ENCODE data around the gene HRH2.

HRH2 gene

DNA sequence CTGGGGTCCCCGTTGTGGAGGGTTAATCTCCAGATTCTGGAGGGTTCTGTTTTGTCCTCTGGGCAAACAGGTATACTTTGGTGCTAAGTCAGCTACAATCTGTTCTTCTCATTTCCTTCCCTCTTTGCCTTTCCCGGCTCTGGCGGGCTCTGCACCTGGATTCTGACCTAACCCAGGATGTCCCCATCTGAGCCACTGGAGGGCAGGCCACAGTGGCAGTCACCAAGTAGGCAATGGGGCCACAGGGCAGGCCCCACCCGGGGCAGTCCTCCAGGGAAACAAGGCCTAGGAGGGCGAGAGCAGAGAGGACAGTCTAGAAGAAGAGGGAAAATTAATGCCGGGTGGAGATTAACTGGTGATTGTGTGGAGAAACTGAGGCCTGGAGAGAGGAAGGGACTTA is 40.4 kb upstream of the HRH2 start:
- TF ChIP-seq CTCF (IDR thresholded peaks at IDR 0.05; ENCODE audit: low read depth, low read length) = no peak
- H3K4me3 ChIP-seq (ENCODE audit: low read depth, low read length) = no peak overlapping the region

GRCh38 chr5:175620527-175620926 is 37.3 kb upstream of the HRH2 start:
- no peak overlapping the region for H3K4me3 ChIP-seq (ENCODE audit: low read depth, low read length)
- TF ChIP-seq CTCF (IDR thresholded peaks at IDR 0.05; ENCODE audit: low read depth, low read length) = no peak

DNA sequence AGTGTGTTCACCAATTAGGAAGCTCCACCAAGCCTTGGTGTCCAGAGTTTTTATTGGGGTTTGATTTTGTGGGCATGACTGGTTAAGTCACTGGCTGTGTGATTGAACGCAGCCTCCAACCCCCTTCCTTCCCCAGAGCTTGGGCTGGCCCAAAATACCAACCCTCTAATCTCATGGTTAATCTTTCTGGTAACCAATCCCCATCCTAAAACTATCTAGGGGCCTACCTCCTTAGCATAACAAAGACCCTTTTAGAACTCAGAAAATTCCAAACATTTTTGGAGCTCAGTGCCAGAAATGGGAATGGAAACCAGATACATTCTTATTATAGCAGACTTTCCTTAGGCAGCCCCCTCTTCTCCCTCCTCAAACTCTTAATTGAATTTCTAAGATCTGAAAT is 35.9 kb upstream of the HRH2 start:
- no peak overlapping the region for H3K4me3 ChIP-seq (ENCODE audit: low read depth, low read length)
- TF ChIP-seq CTCF (IDR thresholded peaks at IDR 0.05; ENCODE audit: low read depth, low read length) = no peak

DNA sequence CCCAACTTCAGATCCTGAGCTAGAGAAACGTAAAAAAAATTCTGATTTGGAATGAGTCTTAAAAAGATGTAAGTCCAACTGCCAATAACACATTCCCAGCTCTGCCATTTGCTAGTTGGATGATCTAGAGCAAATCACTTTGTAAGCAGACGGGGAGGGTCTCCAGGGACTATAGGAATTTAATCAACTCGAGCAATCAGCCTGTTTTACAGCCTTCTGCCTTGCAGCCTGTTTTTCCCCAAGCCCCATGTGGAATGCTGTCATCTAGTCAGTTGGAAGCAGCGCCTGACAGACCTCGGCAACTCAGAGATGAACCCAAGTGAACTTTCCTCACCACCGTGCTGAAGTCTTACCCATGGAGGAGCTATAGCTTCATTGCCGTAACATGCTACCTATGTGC is 34.8 kb upstream of the HRH2 start:
- no peak overlapping the region for H3K4me3 ChIP-seq (ENCODE audit: low read depth, low read length)
- TF ChIP-seq CTCF (IDR thresholded peaks at IDR 0.05; ENCODE audit: low read depth, low read length) = no peak

DNA sequence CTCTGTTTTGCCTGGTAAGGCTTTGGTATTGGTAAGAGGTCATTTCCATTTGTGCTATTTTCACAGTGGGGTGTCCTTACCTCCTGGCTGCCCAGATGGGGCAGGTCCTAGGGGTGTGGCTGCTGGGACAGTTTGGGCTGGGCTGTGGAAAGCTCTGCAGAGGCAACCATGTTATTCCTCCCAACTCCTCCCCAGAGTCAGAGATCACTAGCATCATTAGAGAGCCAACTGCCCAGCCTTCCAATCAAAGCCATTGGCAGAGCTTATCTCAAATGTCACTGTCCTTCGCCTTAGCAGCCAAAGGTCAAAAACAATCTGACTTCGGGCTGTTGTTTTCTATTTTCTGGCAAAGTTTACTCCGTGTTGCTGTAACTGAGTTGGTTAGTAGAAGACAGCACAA is 33.6 kb upstream of the HRH2 start:
- H3K4me3 ChIP-seq (ENCODE audit: low read depth, low read length) = no peak overlapping the region
- TF ChIP-seq CTCF (IDR thresholded peaks at IDR 0.05; ENCODE audit: low read depth, low read length) = no peak

- TF ChIP-seq CTCF (IDR thresholded peaks at IDR 0.05; ENCODE audit: low read depth, low read length) = no peak
Observed at GRCh38 chr5:175627005-175627404, 30.9 kb upstream of the HRH2 start.

GRCh38 chr5:175627739-175628138 is 30.1 kb upstream of the HRH2 start:
- TF ChIP-seq CTCF (IDR thresholded peaks at IDR 0.05; ENCODE audit: low read depth, low read length) = no peak
- H3K4me3 ChIP-seq (ENCODE audit: low read depth, low read length) = no peak overlapping the region

More at GRCh38 chr5:175627005-175627404, 30.9 kb upstream of the HRH2 start:
- no peak overlapping the region for H3K4me3 ChIP-seq (ENCODE audit: low read depth, low read length)

Data from WI38 (cell line).